Muscle of back (tissue), 11 donors: ENCODE measurements around the gene ETNPPL. TPM values are rescaled to one million over a fixed set of nuclear protein-coding genes. Genes with fewer than 3 reads are reported as not detected.

Source experiments
- DNase-seq, 3 donors: peaks; one replicate each; pipeline versions ENCODE4 v3.0.0 to v3.0.0-alpha.2; 2013
- polyA plus RNA-seq, 10 donors: library from polyadenylated mRNA; unstranded; fragments of 120-200 nt; gene quantifications; one replicate each; pipeline ENCODE4 v1.2.1, GENCODE V29; 2013; ENCODE audit not compliant: insufficient read length in 10 of 10

The ETNPPL gene
- polyA plus RNA-seq, 10 donors: 0.28 TPM; not detected in 9

DNA sequence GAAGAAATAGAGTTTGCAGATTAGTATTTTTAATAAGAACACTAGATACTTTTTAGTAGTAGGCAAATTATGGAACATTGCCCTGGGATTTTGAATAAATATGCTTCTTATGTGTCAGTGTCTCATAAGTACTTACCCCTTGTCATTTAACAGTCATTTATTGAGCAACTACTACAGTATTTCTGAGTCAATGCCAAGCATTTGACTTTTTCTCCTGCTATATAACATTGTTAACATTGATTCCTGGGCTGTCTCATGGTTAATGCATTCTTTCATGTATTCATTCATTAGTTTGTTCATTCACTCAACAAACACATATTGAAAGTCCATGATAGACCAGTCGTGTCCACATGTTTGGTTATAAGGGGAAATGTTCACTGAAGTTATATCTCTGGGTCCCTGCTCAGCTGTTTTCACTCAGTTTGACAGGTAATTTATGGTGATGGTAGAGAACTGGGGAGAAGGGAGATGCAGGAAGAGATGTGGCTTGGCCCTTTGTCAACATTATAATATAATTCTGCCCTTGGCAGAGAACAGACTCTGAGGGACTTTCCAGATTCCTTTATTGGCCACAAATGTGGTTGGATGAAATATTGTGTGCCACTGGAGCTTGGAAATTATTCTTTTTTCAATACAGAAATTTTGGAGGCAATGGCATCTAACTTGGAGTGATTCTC lies 62.6 kb downstream of the ETNPPL start:
- peak in 1 of 3 donors; percentile 33 for DNase-seq

DNA sequence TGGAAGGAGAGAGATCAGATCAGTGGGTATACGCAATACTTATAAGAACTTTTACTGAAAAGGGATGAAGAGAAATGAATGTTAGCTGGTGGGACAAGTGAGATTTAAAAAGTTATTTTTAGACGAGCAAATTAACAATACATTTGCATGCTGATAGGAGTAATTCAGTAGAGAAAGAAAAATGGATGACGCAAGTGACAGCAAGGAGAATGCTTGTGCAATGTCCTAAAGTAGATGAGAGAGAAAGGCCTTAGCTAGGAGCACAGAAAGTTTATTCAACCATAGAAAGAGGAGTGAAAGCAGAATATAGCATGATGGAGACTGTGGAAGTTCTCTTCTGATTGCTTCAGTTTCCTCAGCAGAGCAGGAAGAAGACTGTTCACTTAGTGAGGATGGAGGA lies 66.7 kb downstream of the ETNPPL start:
- DNase-seq: no peak

DNA sequence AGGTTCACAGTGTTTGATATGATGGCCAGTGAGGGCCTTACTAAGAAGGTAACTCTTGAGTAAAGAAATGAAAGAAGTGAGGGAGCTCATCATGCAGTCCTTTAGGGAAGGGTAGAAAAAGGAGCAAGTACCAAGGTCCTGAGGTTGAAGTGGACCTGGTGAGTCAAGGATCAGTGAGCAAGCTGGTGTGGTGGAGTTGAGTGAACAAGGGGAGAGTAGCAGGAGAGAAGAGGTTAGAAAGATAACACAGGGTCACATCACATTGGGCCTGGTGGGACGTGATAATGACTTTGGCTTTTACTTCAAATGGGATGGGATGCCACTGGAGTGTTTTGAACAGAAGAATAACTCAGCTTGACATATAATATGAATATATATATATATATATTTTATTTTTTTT lies 67.8 kb downstream of the ETNPPL start:
- DNase-seq: no peak

DNA sequence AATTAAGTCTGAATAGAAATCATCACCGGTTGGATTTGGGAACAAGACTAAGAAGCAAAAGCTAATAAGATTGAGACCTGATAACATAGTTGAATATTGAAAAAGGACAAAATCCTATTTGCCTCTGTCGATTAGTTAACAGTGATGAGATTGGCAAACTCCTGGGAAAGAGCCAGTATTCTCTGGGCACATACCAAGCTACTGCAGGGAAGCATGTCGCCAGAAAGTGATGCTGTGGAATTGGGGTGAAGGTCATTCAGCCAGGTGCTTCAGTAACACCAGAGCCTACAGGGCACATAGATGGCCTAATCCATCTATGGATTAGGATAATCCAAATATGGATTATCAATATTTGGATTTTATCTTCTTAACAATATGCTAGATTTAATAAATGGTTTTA lies 68.4 kb downstream of the ETNPPL start:
- no peak for DNase-seq

DNA sequence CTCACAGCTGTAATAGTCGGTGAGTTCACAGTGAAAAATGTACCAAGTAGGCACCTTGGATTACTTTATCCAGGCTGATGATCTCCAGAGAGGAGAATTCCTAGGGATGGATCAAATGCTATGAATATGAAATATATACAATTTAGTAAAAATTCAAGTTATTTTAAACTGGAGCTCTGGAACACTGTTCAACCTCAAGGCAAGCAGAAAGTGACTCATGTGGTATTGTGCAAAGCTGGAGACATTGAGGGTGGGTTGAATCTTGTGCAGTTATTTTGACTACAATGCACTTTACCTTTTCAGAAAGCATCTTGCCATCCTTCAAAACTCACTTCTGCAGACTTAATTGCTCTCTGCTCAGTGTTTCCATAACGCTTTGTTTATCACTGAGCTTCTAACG lies 69.0 kb downstream of the ETNPPL start:
- DNase-seq: no peak

DNA sequence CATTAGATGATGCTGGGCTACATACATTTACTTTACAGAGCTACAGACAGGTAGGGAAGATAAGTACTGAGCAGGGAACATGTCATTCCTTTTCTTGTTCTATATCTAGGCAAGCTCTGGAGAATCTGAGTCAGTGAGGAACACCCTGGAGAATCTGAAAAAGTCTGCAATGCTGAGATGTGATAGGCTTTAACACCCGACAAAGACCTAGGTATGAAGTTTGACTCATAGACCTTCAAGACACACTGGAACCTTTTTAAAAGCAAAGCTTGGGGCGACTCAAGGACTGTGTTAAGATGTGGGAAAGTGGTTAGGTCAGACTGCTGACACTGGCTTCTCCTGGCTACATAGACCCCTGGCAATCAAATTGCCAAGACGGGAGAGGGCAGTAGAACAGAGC lies 69.6 kb downstream of the ETNPPL start:
- DNase-seq: no peak

Other genes with a start within 250 kb of the ETNPPL start
- 1,000 to 10,000 TPM; 1,834 to 2,316 (median 2,060) TPM for gene RPL34, start 142.5 kb downstream of the ETNPPL start, polyA plus RNA-seq
- 100 to 1,000 TPM; 160 to 213 (median 183) TPM for gene OSTC, start 112.5 kb downstream of the ETNPPL start, polyA plus RNA-seq